K562 (cell line): ENCODE results near the gene SLC22A23. TPM values are rescaled to one million over a fixed set of nuclear protein-coding genes. Genes with fewer than 3 reads are reported as not detected.

Source experiments
- GATAD2A ChIP-seq: fragments of 450-650 bp; IDR thresholded peaks from 2 replicates; pipeline ENCODE4 v1.6.1; 2017
- LEF1 ChIP-seq: fragments of 450-650 bp; IDR thresholded peaks from 2 replicates; pipeline ENCODE4 v1.6.1; 2016; ENCODE audit warnings: mild to moderate bottlenecking
- MTA2 ChIP-seq: fragments of 450-650 bp; IDR thresholded peaks from 2 replicates; pipeline ENCODE4 v1.6.1; 2016; ENCODE audit warnings: low read depth
- NELFE ChIP-seq: IDR thresholded peaks from 2 replicates; pipeline ENCODE4 v1.6.1; 2011; ENCODE audit warnings: mild to moderate bottlenecking; ENCODE audit not compliant: insufficient read depth, insufficient read length
- SMAD4 ChIP-seq: fragments of 250-450 bp; sonication (Bioruptor Pico); conservative IDR thresholded peaks from 2 replicates; pipeline ENCODE4 v1.8.0; 2021; ENCODE audit warnings: inconsistent platforms, mild to moderate bottlenecking, moderate library complexity
- TEAD4 ChIP-seq, 2 experiments: sonication (generic) in 1 of 2; formaldehyde crosslinking in 1 of 2; IDR thresholded peaks; 2 replicates each; pipeline versions ENCODE4 v1.6.1 to v1.8.0; 2012 to 2022; ENCODE audit warnings: borderline replicate concordance in 1 of 2, inconsistent platforms in 1 of 2, low read length in 1 of 2, mild to moderate bottlenecking in 1 of 2, missing genetic modification reagents in 1 of 2
- TRIM24 ChIP-seq, 2 experiments: fragments of 450-650 bp; IDR thresholded peaks; 2 replicates each; pipeline ENCODE4 v1.6.1; 2016
- WHSC1 ChIP-seq: IDR thresholded peaks from one replicate; pipeline ENCODE4 v1.6.1; 2012; ENCODE audit warnings: low read length, control low read depth, inconsistent platforms
- ZBTB17 ChIP-seq: fragments of 450-650 bp; formaldehyde crosslinking; IDR thresholded peaks from 2 replicates; pipeline ENCODE4 v1.4.0; 2020; ENCODE audit warnings: mild to moderate bottlenecking
- ZNF197 ChIP-seq: fragments of 200-800 bp; sonication (Bioruptor generic); IDR thresholded peaks from 2 replicates; pipeline ENCODE4 v1.6.1; 2016; ENCODE audit warnings: low read depth, missing genetic modification characterization, missing compliant biosample characterization
- ZNF212 ChIP-seq: fragments of 450-650 bp; formaldehyde crosslinking; IDR thresholded peaks from 2 replicates; pipeline ENCODE4 v1.4.0; 2020; ENCODE audit warnings: mild to moderate bottlenecking
- ZNF232 ChIP-seq: sonication (generic); formaldehyde crosslinking; IDR thresholded peaks from 2 replicates; pipeline ENCODE4 v1.8.0; 2022; ENCODE audit warnings: mild to moderate bottlenecking, missing genetic modification reagents
- ZNF263 ChIP-seq: sonication (generic); formaldehyde crosslinking; IDR thresholded peaks from 2 replicates; pipeline ENCODE4 v1.8.0; 2022; ENCODE audit warnings: mild to moderate bottlenecking, missing genetic modification reagents, borderline replicate concordance
- ZNF316 ChIP-seq: fragments of 450-650 bp; IDR thresholded peaks from 2 replicates; pipeline ENCODE4 v1.6.1; 2016
- polyA plus RNA-seq, 8 experiments: library from polyadenylated mRNA; depleted of rRNA in 4 of 8; stranded (reverse) in 5 of 8; unstranded in 3 of 8; fragments of >200 nt; fragmentation: Nextera tagmentation in 2 of 8; fragmentation: Illumina TruSeq in 1 of 8; extraction: Ambion mirVana in 2 of 8; extraction: Trizol in 1 of 8; gene quantifications; 2 replicates each; pipeline versions ENCODE4 v1.2.1 to v1.2.3, GENCODE V29; 2011 to 2014; ENCODE audit warnings: inconsistent platforms in 1 of 8, missing spikeins in 1 of 8
- total RNA-seq, 7 experiments: library from RNA; depleted of rRNA in 6 of 7; stranded (reverse); fragments of >200 nt in 6 of 7; fragmentation: Illumina TruSeq in 2 of 7; extraction: Trizol in 2 of 7; gene quantifications; 2 replicates each; pipeline versions ENCODE4 v1.2.1 to v1.2.3, GENCODE V29; 2011 to 2021; ENCODE audit warnings: low replicate concordance in 1 of 7
- TF ChIP-seq, protein P1 (sequence below), 2 experiments: fragments of 450-650 bp in 1 of 2; sonication (generic) in 1 of 2; formaldehyde crosslinking in 1 of 2; IDR thresholded peaks; 2 replicates each; pipeline versions ENCODE4 v1.7.1 to v1.9.0; 2016 to 2022; ENCODE audit warnings: inconsistent platforms in 1 of 2, mild to moderate bottlenecking in 1 of 2, missing genetic modification reagents in 1 of 2
- TF ChIP-seq, protein P2 (sequence below), 3 experiments: fragments of 200-800 bp in 1 of 3; sonication (Bioruptor generic) in 1 of 3; sonication (generic) in 1 of 3; formaldehyde crosslinking in 1 of 3; IDR thresholded peaks; 2 replicates each; pipeline versions ENCODE4 v1.6.1 to v1.8.0; 2016 to 2022; ENCODE audit warnings: mild to moderate bottlenecking in 2 of 3, missing compliant biosample characterization in 2 of 3, missing genetic modification characterization in 2 of 3, missing genetic modification reagents in 1 of 3

Gene SLC22A23
- total and polyA plus RNA-seq, 9 of the 15 experiments (the other 6 are each of a cell fraction or from before 2014, with no cell fraction given): 0.30 to 8.7 (median 2.5) TPM

GRCh38 chr6:3406891-3407809 lies 49.7 kb downstream of the SLC22A23 start (continued):
- TF ChIP-seq, protein P1, sequence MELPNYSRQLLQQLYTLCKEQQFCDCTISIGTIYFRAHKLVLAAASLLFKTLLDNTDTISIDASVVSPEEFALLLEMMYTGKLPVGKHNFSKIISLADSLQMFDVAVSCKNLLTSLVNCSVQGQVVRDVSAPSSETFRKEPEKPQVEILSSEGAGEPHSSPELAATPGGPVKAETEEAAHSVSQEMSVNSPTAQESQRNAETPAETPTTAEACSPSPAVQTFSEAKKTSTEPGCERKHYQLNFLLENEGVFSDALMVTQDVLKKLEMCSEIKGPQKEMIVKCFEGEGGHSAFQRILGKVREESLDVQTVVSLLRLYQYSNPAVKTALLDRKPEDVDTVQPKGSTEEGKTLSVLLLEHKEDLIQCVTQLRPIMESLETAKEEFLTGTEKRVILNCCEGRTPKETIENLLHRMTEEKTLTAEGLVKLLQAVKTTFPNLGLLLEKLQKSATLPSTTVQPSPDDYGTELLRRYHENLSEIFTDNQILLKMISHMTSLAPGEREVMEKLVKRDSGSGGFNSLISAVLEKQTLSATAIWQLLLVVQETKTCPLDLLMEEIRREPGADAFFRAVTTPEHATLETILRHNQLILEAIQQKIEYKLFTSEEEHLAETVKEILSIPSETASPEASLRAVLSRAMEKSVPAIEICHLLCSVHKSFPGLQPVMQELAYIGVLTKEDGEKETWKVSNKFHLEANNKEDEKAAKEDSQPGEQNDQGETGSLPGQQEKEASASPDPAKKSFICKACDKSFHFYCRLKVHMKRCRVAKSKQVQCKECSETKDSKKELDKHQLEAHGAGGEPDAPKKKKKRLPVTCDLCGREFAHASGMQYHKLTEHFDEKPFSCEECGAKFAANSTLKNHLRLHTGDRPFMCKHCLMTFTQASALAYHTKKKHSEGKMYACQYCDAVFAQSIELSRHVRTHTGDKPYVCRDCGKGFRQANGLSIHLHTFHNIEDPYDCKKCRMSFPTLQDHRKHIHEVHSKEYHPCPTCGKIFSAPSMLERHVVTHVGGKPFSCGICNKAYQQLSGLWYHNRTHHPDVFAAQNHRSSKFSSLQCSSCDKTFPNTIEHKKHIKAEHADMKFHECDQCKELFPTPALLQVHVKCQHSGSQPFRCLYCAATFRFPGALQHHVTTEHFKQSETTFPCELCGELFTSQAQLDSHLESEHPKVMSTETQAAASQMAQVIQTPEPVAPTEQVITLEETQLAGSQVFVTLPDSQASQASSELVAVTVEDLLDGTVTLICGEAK (IDR thresholded peaks at IDR 0.05): peak; percentile 75
- TF ChIP-seq, protein P1 (CRISPR knock-in tag; IDR thresholded peaks at IDR 0.05): no peak
- TF ChIP-seq GATAD2A: 0 out of 2 replicates have a peak, but pooled peaks have one; percentile 10
- TF ChIP-seq WHSC1: no peak
- peak; percentile 73 for TF ChIP-seq ZNF316
- TF ChIP-seq, protein P2, sequence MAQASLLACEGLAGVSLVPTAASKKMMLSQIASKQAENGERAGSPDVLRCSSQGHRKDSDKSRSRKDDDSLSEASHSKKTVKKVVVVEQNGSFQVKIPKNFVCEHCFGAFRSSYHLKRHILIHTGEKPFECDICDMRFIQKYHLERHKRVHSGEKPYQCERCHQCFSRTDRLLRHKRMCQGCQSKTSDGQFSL (CRISPR knock-in tag; IDR thresholded peaks at IDR 0.05): no peak
- TF ChIP-seq, protein P2 (tag; IDR thresholded peaks at IDR 0.05): no peak
- TF ChIP-seq ZBTB17 (CRISPR knock-in tag): no peak
- TF ChIP-seq TRIM24 (IDR thresholded peaks at IDR 0.05): 0 out of 4 replicates have a peak, but pooled peaks of 1 of the 2 experiments have one; percentile 7
- peak; percentile 63 for TF ChIP-seq MTA2
- TF ChIP-seq LEF1: peak; percentile 75; the same call in 1 of the 2 replicates
- peak; percentile 29; the same call in 1 of the 2 replicates for TF ChIP-seq SMAD4
- TF ChIP-seq TEAD4 (IDR thresholded peaks at IDR 0.05; ENCODE audit: low read length): peak; percentile 88
- TF ChIP-seq TEAD4 (CRISPR knock-in tag; IDR thresholded peaks at IDR 0.05; ENCODE audit: borderline replicate concordance): no peak
- TF ChIP-seq ZNF263 (CRISPR knock-in tag): no peak
- no peak for TF ChIP-seq ZNF197 (CRISPR knock-in tag)
- TF ChIP-seq ZNF232 (CRISPR knock-in tag): no peak
- TF ChIP-seq NELFE: no peak
- TF ChIP-seq ZNF212: no peak
